BLaER1 (cell line): ENCODE results near the gene NETO1.

ENCODE experiments used
- H3K27ac ChIP-seq: shearing (Covaris generic); formaldehyde crosslinking; 2 replicates; pipeline ENCODE4 v1.8.1; 2022
- H3K27me3 ChIP-seq: shearing (Covaris generic); formaldehyde crosslinking; 2 replicates; pipeline ENCODE4 v1.8.1; 2022
- H3K36me3 ChIP-seq: shearing (Covaris generic); formaldehyde crosslinking; 2 replicates; pipeline ENCODE4 v1.8.1; 2022
- H3K4me1 ChIP-seq: shearing (Covaris generic); formaldehyde crosslinking; 2 replicates; pipeline ENCODE4 v1.8.1; 2022
- H3K4me2 ChIP-seq: shearing (Covaris generic); formaldehyde crosslinking; 2 replicates; pipeline ENCODE4 v1.8.1; 2022
- H3K4me3 ChIP-seq: shearing (Covaris generic); formaldehyde crosslinking; 2 replicates; pipeline ENCODE4 v1.8.1; 2022
- H3K9ac ChIP-seq: shearing (Covaris generic); formaldehyde crosslinking; 2 replicates; pipeline ENCODE4 v1.8.1; 2022
- H3K9me3 ChIP-seq: shearing (Covaris generic); formaldehyde crosslinking; 2 replicates; pipeline ENCODE4 v1.8.1; 2022
- H4K20me1 ChIP-seq: shearing (Covaris generic); formaldehyde crosslinking; 2 replicates; pipeline ENCODE4 v1.8.1; 2022
- Cebpa-rat ChIP-seq: shearing (Covaris generic); IDR thresholded peaks from 2 replicates; pipeline ENCODE4 v1.8.1; 2022

Gene NETO1, protein sequence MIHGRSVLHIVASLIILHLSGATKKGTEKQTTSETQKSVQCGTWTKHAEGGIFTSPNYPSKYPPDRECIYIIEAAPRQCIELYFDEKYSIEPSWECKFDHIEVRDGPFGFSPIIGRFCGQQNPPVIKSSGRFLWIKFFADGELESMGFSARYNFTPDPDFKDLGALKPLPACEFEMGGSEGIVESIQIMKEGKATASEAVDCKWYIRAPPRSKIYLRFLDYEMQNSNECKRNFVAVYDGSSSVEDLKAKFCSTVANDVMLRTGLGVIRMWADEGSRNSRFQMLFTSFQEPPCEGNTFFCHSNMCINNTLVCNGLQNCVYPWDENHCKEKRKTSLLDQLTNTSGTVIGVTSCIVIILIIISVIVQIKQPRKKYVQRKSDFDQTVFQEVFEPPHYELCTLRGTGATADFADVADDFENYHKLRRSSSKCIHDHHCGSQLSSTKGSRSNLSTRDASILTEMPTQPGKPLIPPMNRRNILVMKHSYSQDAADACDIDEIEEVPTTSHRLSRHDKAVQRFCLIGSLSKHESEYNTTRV

DNA sequence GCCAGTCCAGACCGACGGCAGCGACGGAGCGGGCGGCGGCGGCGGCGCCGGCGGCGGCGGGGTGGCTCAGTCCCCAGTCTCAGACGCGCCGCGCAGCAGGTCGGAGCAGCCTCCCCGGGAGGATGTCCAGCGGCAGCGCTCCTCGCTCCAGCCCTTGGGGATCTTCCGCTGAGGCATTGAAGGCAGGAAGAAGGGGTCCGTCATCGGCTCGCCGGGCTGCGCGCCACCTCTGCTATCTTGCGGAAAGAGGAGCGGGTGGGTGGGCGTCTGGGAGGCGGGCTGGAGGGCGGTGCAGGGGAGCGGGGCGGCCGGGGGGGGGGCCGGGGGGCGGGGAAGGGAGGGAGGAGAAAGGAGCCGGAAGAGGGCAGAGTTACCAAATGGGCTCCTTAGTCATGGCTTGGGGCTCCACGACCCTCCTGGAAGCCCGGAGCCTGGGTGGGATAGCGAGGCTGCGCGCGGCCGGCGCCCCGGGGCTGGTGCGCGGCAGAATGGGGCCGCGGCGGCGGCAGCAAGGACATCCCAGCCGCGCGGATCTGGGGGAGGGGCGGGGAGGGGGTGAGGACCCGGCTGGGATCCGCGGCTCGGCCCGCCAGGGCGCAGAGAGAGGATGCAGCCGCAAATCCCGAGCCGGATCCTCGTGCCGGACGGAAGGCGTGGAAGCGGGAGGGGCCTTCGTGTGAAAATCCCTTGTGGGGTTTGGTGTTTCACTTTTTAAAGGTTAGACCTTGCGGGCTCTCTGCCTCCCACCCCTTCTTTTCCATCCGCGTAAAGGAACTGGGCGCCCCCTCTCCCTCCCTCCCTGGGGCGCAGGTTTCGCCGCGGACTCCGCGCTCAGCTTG is at the start of gene NETO1:
Gene NETO1 (minus strand): TSS at position 242 of the 839 bp plus-strand sequence. CDS start 696 bp downstream, outside the sequence.
- Histone ChIP-seq H3K36me3 (no peaks in the 10 kb centered on the region), H4K20me1 (no peaks in the 10 kb centered on the region), H3K27me3 (no peaks in the 10 kb centered on the region), H3K4me2 (no peak within 1 kb of the TSS), H3K4me1 (no peaks in the 10 kb centered on the region), H3K27ac (no peak within 1 kb of the TSS), H3K9ac (no peak within 1 kb of the TSS), H3K9me3 (peaks cover 35% of the 10 kb centered on the region), H3K4me3 (no peak within 1 kb of the TSS)
- TF ChIP-seq Cebpa-rat: no peak

DNA sequence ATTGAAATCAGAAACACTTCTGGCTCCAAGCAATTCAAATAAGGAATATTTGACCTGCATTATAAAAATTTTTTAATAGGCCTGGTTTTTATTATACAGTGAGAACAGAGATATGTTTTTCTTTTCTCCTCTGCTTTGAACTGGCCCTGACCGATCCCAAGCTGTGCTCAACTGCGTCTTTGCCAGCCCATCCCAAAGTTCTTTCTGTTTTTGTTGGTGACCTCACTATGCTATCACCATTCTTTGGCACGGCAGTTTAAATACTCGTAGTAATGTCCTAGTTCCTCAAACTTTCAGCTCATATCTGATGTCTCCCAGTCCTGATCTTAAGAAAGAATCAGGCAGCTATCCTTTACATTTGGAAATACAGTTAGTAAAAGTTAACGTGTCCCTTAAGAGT is 42.3 kb upstream of the NETO1 start:
- no peak for TF ChIP-seq Cebpa-rat
- Histone ChIP-seq H3K9ac (no peak overlapping the region), H3K4me1 (no peaks in the 10 kb centered on the region), H3K4me2 (no peak overlapping the region), H3K9me3 (no peaks in the 10 kb centered on the region), H3K36me3 (no peaks in the 10 kb centered on the region), H3K27ac (no peak overlapping the region), H3K27me3 (no peaks in the 10 kb centered on the region), H4K20me1 (no peaks in the 10 kb centered on the region), H3K4me3 (no peak overlapping the region)

DNA sequence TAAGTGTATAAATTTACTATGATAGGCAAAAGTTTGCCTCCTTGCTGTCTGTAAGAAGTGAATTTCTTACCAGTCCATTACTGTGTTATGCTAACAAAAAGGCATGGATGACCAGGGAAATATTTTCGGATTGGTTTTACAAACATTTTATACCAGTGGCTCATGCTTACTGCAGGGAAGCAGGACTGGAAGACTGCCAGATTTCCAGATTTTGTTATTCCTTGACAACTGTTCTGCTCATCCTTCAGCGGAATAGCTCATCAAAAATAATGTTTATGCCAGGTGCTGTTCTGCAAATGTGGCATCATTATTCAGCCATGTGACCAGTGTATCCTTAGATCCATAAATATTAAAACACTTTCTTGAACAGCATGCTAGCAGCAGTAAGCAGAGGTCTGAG is 40.4 kb upstream of the NETO1 start:
- Histone ChIP-seq H3K4me1 (no peaks in the 10 kb centered on the region), H3K9ac (no peak overlapping the region), H4K20me1 (no peaks in the 10 kb centered on the region), H3K27me3 (no peaks in the 10 kb centered on the region), H3K27ac (no peak overlapping the region), H3K4me3 (no peak overlapping the region), H3K36me3 (no peaks in the 10 kb centered on the region), H3K4me2 (no peak overlapping the region), H3K9me3 (no peaks in the 10 kb centered on the region)
- no peak for TF ChIP-seq Cebpa-rat

DNA sequence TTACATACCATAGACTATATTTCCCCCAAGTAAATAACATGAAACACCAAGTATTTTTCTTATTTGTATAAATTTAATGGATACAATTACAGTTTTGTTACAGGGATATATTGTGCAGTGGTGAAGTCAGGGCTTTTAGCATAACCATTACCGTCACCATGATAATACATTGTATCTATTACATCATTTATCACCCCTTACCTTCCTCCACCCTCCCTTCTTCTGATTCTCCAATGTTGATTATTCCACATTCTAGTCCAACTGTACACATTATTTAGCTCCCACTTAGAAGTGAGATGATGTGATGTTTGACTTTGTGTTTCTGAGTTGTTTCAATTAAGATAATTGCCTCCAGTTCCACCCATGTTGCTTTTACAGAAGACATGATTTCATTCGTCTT is 35.2 kb upstream of the NETO1 start:
- H3K27me3 ChIP-seq: no peaks in the 10 kb centered on the region
- H3K4me2 ChIP-seq: no peak overlapping the region
- no peaks in the 10 kb centered on the region for H3K36me3 ChIP-seq

DNA sequence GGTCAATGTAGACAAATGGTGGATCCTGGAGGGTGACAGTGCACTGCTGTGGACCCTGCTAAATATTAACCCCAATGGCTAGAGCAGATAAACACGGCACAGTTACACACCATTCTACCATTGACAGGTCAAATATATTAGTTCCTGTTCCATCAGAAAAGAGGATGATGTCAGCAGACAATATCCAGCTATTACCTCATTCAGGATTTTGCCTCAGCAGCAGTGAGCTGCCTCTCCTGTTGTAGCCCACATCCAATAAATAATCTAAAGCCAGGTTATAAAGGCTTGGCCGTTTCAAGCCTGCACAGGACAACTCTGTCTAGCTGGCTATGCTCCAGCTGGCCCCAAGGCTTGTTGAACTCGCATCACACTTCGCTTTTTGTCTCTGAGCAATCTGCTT is 31.6 kb upstream of the NETO1 start:
- Histone ChIP-seq H3K4me3 (no peak overlapping the region), H3K36me3 (no peaks in the 10 kb centered on the region)
- no peak for TF ChIP-seq Cebpa-rat

More for the DNA sequence above, 35.2 kb upstream of the NETO1 start:
- Histone ChIP-seq H3K27ac (no peak overlapping the region), H3K9ac (no peak overlapping the region), H4K20me1 (no peaks in the 10 kb centered on the region), H3K9me3 (no peaks in the 10 kb centered on the region), H3K4me1 (no peaks in the 10 kb centered on the region), H3K4me3 (no peak overlapping the region)
- no peak for TF ChIP-seq Cebpa-rat

DNA sequence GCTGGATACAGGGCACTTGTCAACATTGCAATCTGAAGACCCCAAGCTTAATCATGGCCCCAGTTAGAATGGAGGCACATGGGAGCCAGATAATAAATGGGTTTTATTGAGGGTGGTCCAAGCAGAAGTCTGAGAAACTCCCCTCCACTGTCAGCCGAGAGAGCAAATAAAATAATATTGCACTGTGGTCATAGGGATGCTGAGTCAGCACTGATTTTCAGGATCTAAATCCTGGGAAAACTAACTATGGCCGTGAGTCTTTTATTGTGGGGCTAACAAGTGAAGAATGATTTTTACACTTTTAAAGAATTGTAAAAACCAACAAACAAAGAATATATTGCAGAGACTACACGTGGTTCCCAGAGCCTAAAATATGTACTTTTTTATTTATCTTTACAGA is 31.1 kb upstream of the NETO1 start:
- H3K9ac ChIP-seq: no peak overlapping the region
- H3K4me3 ChIP-seq: no peak overlapping the region
- no peaks in the 10 kb centered on the region for H4K20me1 ChIP-seq
- H3K36me3 ChIP-seq: no peaks in the 10 kb centered on the region
- H3K9me3 ChIP-seq: no peaks in the 10 kb centered on the region
- peaks cover 4% of the 10 kb centered on the region; the same call in 1 of the 2 replicates for H3K4me1 ChIP-seq
- TF ChIP-seq Cebpa-rat: no peak
- H3K4me2 ChIP-seq: no peak overlapping the region
- H3K27ac ChIP-seq: no peak overlapping the region
- no peaks in the 10 kb centered on the region for H3K27me3 ChIP-seq

More for the DNA sequence above, 31.6 kb upstream of the NETO1 start:
- Histone ChIP-seq H3K27me3 (no peaks in the 10 kb centered on the region), H3K4me2 (no peak overlapping the region), H4K20me1 (no peaks in the 10 kb centered on the region), H3K9ac (no peak overlapping the region), H3K4me1 (peaks cover 4% of the 10 kb centered on the region; the same call in 1 of the 2 replicates), H3K9me3 (no peaks in the 10 kb centered on the region), H3K27ac (no peak overlapping the region)

DNA sequence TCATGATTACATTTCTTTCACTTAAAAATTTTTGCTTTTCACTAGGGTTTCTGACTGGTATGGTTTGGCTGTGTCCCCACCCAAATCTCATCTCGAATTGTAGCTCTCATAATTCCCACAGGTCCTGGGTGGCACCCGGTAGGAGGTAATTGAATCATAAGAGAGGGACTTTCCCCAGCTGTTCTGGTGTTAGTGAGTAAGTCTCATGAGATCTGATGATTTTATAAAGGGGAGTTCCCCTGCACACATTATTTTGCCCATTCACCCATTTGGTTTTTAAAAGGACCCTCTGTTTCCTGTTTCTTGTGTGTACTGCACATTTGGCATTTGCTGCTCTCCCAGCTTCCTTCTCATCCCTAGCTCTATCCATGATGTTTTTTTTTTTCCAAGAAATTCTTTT is 27.8 kb upstream of the NETO1 start:
- Histone ChIP-seq H3K36me3 (no peaks in the 10 kb centered on the region), H3K27me3 (no peaks in the 10 kb centered on the region), H3K4me2 (no peak overlapping the region), H3K9me3 (no peaks in the 10 kb centered on the region), H3K27ac (no peak overlapping the region), H3K9ac (no peak overlapping the region), H4K20me1 (no peaks in the 10 kb centered on the region), H3K4me3 (no peak overlapping the region), H3K4me1 (peaks cover 4% of the 10 kb centered on the region; the same call in 1 of the 2 replicates)
- no peak for TF ChIP-seq Cebpa-rat

DNA sequence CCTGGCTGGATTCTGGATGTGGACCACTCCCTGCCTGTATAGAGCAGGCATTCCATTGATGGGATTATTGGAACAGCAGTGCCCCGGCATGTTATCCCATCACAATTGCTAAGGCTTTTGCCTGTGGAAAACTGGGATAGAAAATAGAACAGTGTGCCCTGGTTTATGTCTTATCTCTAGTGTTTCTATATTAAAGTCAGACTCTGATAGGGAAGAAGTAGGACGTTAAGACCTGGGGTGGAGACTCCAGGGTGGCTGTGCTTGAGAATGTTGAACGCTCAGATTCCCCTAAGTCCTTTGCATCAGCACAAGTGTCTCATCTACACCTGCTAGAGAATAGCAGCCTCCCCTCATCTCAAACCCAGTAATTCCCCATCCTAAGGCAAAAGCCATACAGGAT is 10.8 kb upstream of the NETO1 start:
- H4K20me1 ChIP-seq: no peaks in the 10 kb centered on the region
- H3K4me1 ChIP-seq: no peaks in the 10 kb centered on the region
- no peak overlapping the region for H3K9ac ChIP-seq
- no peak overlapping the region for H3K4me3 ChIP-seq
- no peaks in the 10 kb centered on the region for H3K36me3 ChIP-seq
- H3K27me3 ChIP-seq: no peaks in the 10 kb centered on the region
- no peak overlapping the region for H3K27ac ChIP-seq
- no peak for TF ChIP-seq Cebpa-rat
- H3K9me3 ChIP-seq: no peaks in the 10 kb centered on the region
- H3K4me2 ChIP-seq: no peak overlapping the region

DNA sequence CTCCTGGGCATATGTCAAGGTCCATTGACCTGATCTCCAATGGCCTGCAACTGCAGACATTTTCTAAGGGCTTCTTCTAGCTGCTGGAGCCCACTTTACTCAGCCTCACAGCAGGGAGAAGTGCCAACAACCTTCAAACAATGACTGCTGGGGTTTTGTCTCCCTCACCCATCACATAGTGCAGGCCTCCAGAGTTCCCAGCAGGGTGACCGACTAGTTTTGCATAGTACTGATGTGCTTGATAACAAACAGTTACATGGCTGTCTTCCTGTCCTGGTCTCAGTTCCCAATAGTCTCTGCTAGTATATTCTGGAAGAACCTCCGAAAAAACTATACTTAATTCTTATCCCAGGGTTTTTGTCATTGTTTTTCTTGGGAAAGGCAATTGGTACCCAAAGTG is 10.4 kb upstream of the NETO1 start:
- H3K4me2 ChIP-seq: no peak overlapping the region
- H3K4me3 ChIP-seq: no peak overlapping the region
- H3K4me1 ChIP-seq: no peaks in the 10 kb centered on the region
- no peak overlapping the region for H3K27ac ChIP-seq
- no peaks in the 10 kb centered on the region for H3K36me3 ChIP-seq
- H3K9ac ChIP-seq: no peak overlapping the region
- no peak for TF ChIP-seq Cebpa-rat
- H3K27me3 ChIP-seq: no peaks in the 10 kb centered on the region
- H3K9me3 ChIP-seq: no peaks in the 10 kb centered on the region
- H4K20me1 ChIP-seq: no peaks in the 10 kb centered on the region

DNA sequence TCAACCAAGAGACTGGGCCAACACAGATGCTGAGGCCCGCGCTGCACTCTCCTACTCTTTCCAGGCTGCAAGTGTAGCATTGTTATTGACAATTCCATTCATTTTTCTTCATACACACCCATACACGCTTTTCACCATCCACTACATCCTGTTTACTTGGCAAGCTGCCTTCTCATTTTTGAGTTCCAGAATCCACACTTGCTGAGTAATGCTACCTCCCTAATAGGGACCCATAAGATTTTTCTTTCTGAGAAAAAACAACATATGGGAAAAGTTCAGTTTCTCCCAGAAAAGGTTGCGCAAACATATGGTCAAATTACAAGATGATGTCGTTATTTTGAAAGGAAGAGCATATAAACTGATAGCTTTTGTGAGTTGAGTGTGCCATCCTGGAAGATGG is 3.3 kb upstream of the NETO1 start:
- Histone ChIP-seq H3K9ac (no peak overlapping the region), H3K4me2 (no peak overlapping the region), H4K20me1 (no peaks in the 10 kb centered on the region), H3K4me1 (no peaks in the 10 kb centered on the region), H3K27me3 (no peaks in the 10 kb centered on the region), H3K4me3 (no peak overlapping the region), H3K9me3 (peaks cover 35% of the 10 kb centered on the region), H3K27ac (no peak overlapping the region), H3K36me3 (no peaks in the 10 kb centered on the region)
- no peak for TF ChIP-seq Cebpa-rat
